CD8-positive, alpha-beta memory T cell (primary cell): Measurements from ENCODE around the gene ATP6V1C2. TPM values are rescaled to one million over a fixed set of nuclear protein-coding genes. Genes with fewer than 3 reads are reported as not detected.
"Not testable (repeated sequence)": the region's sequence is repeated elsewhere in the genome, so short reads cannot be mapped to it uniquely, and the experiment has no call there.

Experiments
- CTCF ChIA-PET: fragments of 350-600 bp; sonication (Branson Sonifier 250); formaldehyde crosslinking; loops from one replicate; lab custom pipeline; 2021; ENCODE audit warnings: antibody characterized with exemption; lab: Charles Lee
- POLR2A ChIA-PET: fragments of 350-600 bp; sonication (Branson Sonifier 250); formaldehyde crosslinking; loops from one replicate; lab custom pipeline; 2021; ENCODE audit warnings: antibody characterized with exemption; lab: Charles Lee
- DNase-seq, 5 donors: peaks; one replicate each; pipeline versions ENCODE4 v3.0.0 to v3.0.0-alpha.2; 2020 to 2022; ENCODE audit warnings: mixed read lengths in 1 of 5
- H3K27ac ChIP-seq: one replicate; pipeline ENCODE4 v1.7.0; 2013; ENCODE audit warnings: low read depth, mild to moderate bottlenecking, low read length, moderate library complexity
- H3K27me3 ChIP-seq: 2 replicates; pipeline ENCODE4 v1.7.0; 2013; ENCODE audit warnings: low read length, mild to moderate bottlenecking; ENCODE audit not compliant: insufficient read depth, poor library complexity, severe bottlenecking
- H3K36me3 ChIP-seq: 2 replicates; pipeline ENCODE4 v1.7.0; 2013; ENCODE audit warnings: mild to moderate bottlenecking, low read length, moderate library complexity; ENCODE audit not compliant: insufficient read depth
- H3K4me1 ChIP-seq: 2 replicates; pipeline ENCODE4 v1.7.0; 2013; ENCODE audit warnings: mild to moderate bottlenecking, low read length, moderate library complexity; ENCODE audit not compliant: insufficient read depth
- H3K4me3 ChIP-seq: 2 replicates; pipeline ENCODE4 v1.7.0; 2013; ENCODE audit warnings: mild to moderate bottlenecking, low read length
- H3K9me3 ChIP-seq: 2 replicates; pipeline ENCODE4 v1.7.0; 2013; ENCODE audit warnings: mild to moderate bottlenecking, low read length
- H3K27ac Mint-ChIP-seq, 8 donors: one replicate each; pipeline ENCODE4 v1.8.0; 2020 to 2021; ENCODE audit warnings: mixed read lengths in 8 of 8, mild to moderate bottlenecking in 6 of 8, inconsistent platforms in 3 of 8, moderate library complexity in 3 of 8
- H3K27me3 Mint-ChIP-seq, 2 donors: one replicate each; pipeline ENCODE4 v1.8.0; 2020 to 2021; ENCODE audit warnings: mixed read lengths in 2 of 2, mild to moderate bottlenecking in 1 of 2, moderate library complexity in 1 of 2
- H3K36me3 Mint-ChIP-seq, 3 donors: one replicate each; pipeline ENCODE4 v1.8.0; 2020 to 2021; ENCODE audit warnings: mixed read lengths in 3 of 3, inconsistent platforms in 1 of 3, mild to moderate bottlenecking in 1 of 3
- H3K4me1 Mint-ChIP-seq, 3 donors: one replicate each; pipeline ENCODE4 v1.8.0; 2020 to 2021; ENCODE audit warnings: mixed read lengths in 3 of 3, inconsistent platforms in 1 of 3, mild to moderate bottlenecking in 1 of 3
- H3K4me3 Mint-ChIP-seq, 7 donors: one replicate each; pipeline ENCODE4 v1.8.0; 2020 to 2021; ENCODE audit warnings: mixed read lengths in 7 of 7, mild to moderate bottlenecking in 6 of 7, moderate library complexity in 4 of 7, inconsistent platforms in 2 of 7
- H3K9me3 Mint-ChIP-seq, 5 donors: one replicate each; pipeline ENCODE4 v1.8.0; 2020 to 2022; ENCODE audit warnings: mixed read lengths in 5 of 5, mild to moderate bottlenecking in 3 of 5, moderate library complexity in 2 of 5, inconsistent platforms in 1 of 5
- polyA plus RNA-seq: library from polyadenylated mRNA; unstranded; fragments of 300-500 nt; fragmentation: Illumina TruSeq; gene quantifications from one replicate; pipeline ENCODE4 v1.2.3, GENCODE V29; 2021
- total RNA-seq, 2 experiments: library from RNA; stranded (reverse); gene quantifications; one replicate each; pipeline ENCODE4 v1.2.3, GENCODE V29; 2021

Gene ATP6V1C2
- total and polyA plus RNA-seq, 3 experiments from 2014 or later, result 0.09 to 0.24 TPM; not detected in 1

DNA sequence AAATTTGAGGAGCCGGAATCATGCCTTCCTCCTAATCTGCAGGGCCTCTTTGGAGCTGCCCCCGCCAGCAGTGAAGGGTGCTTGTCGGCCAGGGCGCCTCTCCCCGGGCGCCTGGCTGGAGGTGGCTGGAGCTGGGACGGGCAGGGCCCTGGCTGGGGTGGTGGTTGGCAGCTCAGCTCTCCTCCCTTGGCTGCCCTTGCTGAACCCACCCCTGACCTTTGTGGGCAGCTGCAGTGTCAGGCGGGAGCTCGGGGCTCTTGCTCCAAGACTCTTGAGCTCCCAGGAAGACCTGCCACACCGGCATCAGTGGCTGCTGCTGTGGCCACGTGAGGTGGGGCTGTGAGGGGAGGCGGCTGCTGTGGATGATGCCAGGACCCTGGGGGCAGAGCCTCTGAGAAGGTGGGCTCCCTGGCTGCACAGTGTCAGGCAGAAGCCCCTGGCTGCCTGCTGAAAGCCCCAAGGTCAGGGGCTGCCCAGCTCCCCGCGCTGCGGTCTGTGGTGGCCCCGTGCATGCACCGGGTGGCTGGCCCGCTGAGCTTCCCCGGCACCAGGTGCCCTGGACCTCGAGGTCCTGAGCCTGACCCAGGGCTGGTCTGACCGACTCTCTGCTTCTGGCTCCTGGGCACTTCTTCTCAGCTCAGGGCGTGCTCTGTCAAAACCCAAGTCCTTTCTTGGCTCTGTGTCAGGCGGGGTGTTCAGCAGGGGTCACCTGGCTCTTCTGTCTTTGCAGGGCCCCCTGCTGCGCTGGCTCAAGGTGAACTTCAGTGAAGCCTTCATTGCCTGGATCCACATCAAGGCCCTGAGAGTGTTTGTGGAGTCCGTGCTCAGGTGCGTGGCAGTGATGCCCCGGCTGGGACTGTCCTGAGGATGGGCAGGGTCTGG is 56.7 kb downstream of the ATP6V1C2 start:
- H3K4me1 Mint-ChIP-seq, result no peaks in the 10 kb centered on the region
- Histone ChIP-seq H3K36me3 (peaks cover 13% of the 10 kb centered on the region), H3K4me1 (no peaks in the 10 kb centered on the region), H3K9me3 (no peaks in the 10 kb centered on the region), H3K27ac (no peak overlapping the region), H3K27me3 (no peaks in the 10 kb centered on the region), H3K4me3 (no peak overlapping the region)
- POLR2A ChIA-PET, result no interaction called here
- CTCF ChIA-PET, result no interaction called here
- DNase-seq, result no peak
- H3K27ac Mint-ChIP-seq, result peak overlapping the region in 1 of 8 donors; percentile 82
- peaks cover 0 to 37% (median 6%) of the 10 kb centered on the region in 3 donors for H3K36me3 Mint-ChIP-seq
- H3K4me3 Mint-ChIP-seq, result no peak overlapping the region
- H3K27me3 Mint-ChIP-seq, result no peaks in the 10 kb centered on the region
- H3K9me3 Mint-ChIP-seq, result no peaks in the 10 kb centered on the region

- Histone ChIP-seq H3K27ac (no peak overlapping the region), H3K4me3 (no peak overlapping the region), H3K27me3 (no peaks in the 10 kb centered on the region), H3K36me3 (peaks cover 19% of the 10 kb centered on the region), H3K9me3 (no peaks in the 10 kb centered on the region), H3K4me1 (no peaks in the 10 kb centered on the region)
- Mint-ChIP-seq H3K9me3 (no peaks in the 10 kb centered on the region), H3K27ac (no peak overlapping the region), H3K36me3 (peaks cover 0 to 43% (median 11%) of the 10 kb centered on the region in 3 donors), H3K4me3 (no peak overlapping the region), H3K27me3 (no peaks in the 10 kb centered on the region), H3K4me1 (no peaks in the 10 kb centered on the region)
- ChIA-PET POLR2A (no interaction called here), CTCF (no interaction called here)
- DNase-seq, result no peak
These were observed 57.3 kb downstream of the ATP6V1C2 start for GRCh38 chr2:10778724-10779115.

DNA sequence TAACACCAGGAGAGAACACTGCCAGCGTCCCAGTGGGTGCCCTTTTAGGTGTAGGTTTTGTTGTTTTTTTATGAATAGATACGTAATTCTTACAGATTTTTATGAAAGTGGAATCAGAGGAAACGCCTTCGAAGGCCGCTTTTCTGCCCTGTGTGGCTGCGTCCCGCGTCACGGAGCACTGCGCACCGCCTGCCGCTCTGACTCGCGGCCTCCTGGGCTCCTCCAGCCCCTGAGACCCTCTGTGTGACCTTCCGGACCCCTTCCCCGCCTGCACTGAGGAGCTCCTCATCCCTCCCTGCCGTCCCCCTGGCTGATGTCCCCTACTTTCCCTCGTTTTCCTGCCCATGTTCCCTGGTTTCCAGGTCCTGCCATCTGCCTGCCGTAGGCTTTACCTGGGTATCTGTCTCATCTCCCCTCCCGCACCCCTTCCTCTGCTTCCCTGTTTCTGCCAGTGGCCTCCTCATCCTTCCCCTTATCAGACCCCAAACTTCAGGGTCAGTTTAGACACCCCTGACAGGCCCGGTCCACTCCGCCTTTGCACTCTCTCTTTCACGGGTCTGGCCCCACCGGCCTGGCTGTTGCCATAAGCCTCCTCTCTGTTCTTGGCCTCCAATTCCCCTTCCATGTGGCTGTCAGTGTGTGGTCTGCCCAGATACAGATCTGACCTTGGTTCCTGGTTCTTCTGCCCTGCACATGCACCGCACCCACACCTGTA is 58.5 kb downstream of the ATP6V1C2 start:
- DNase-seq, result no peak
- H3K4me1 ChIP-seq, result no peaks in the 10 kb centered on the region
- Mint-ChIP-seq H3K9me3 (no peaks in the 10 kb centered on the region), H3K27ac (peak overlapping the region in 2 of 8 donors; percentile 15 to 78), H3K4me1 (no peaks in the 10 kb centered on the region), H3K36me3 (peaks cover 0 to 56% (median 13%) of the 10 kb centered on the region in 3 donors), H3K4me3 (no peak overlapping the region), H3K27me3 (no peaks in the 10 kb centered on the region)
- H3K9me3 ChIP-seq, result no peaks in the 10 kb centered on the region
- no peak overlapping the region for H3K4me3 ChIP-seq
- H3K36me3 ChIP-seq, result peaks cover 31% of the 10 kb centered on the region
- no peak overlapping the region for H3K27ac ChIP-seq
- CTCF ChIA-PET, result no interaction called here
- POLR2A ChIA-PET, result no interaction called here
- H3K27me3 ChIP-seq, result no peaks in the 10 kb centered on the region

GRCh38 chr2:10780491-10780820 is 59.0 kb downstream of the ATP6V1C2 start:
- no peaks in the 10 kb centered on the region for H3K4me1 Mint-ChIP-seq
- DNase-seq, result no peak
- POLR2A ChIA-PET, result no interaction called here
- no peaks in the 10 kb centered on the region for H3K9me3 Mint-ChIP-seq
- peak overlapping the region in 1 of 8 donors; percentile 15 for H3K27ac Mint-ChIP-seq
- H3K4me3 ChIP-seq, result no peak overlapping the region
- H3K4me1 ChIP-seq, result no peaks in the 10 kb centered on the region
- no peak overlapping the region for H3K4me3 Mint-ChIP-seq
- no peaks in the 10 kb centered on the region for H3K27me3 ChIP-seq
- H3K36me3 ChIP-seq, result peaks cover 37% of the 10 kb centered on the region
- peaks cover 0 to 61% (median 19%) of the 10 kb centered on the region in 3 donors for H3K36me3 Mint-ChIP-seq
- no peaks in the 10 kb centered on the region for H3K9me3 ChIP-seq
- CTCF ChIA-PET, result no interaction called here
- H3K27ac ChIP-seq, result no peak overlapping the region
- no peaks in the 10 kb centered on the region for H3K27me3 Mint-ChIP-seq

- H3K36me3 ChIP-seq, result peaks cover 39% of the 10 kb centered on the region
- H3K4me3 ChIP-seq, POLR2A ChIA-PET, H3K27ac ChIP-seq, H3K27me3 Mint-ChIP-seq, H3K4me1 Mint-ChIP-seq, H3K9me3 Mint-ChIP-seq, H3K27me3 ChIP-seq, CTCF ChIA-PET, H3K27ac Mint-ChIP-seq, DNase-seq, H3K9me3 ChIP-seq, H3K4me1 ChIP-seq, H3K4me3 Mint-ChIP-seq: not testable (repeated sequence)
- peaks cover 0 to 64% (median 19%) of the 10 kb centered on the region in 3 donors for H3K36me3 Mint-ChIP-seq
These were observed 59.4 kb downstream of the ATP6V1C2 start for GRCh38 chr2:10780821-10781220.

DNA sequence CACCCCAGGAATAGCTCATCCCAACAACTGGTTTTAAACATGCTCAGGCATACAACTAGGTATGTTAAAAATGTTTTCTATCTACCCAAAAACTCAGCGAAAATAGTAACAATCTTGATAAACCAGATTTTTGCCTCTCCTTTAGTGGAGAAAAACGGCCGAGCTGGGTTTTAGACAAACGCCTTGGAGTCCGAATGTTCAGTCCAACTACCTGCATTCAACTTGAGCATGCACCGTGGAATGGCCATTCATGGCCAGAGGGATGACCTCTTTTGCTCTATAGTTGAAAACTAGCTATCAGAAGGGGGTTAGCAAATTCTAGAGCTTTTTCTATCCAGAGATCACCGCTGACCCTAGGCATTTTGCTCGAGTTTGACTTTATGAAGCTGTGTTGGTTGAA is 60.3 kb downstream of the ATP6V1C2 start:
- CTCF ChIA-PET, result no interaction called here
- Histone ChIP-seq H3K4me1 (no peaks in the 10 kb centered on the region), H3K27me3 (no peaks in the 10 kb centered on the region), H3K36me3 (peaks cover 46% of the 10 kb centered on the region), H3K27ac (no peak overlapping the region), H3K9me3 (no peaks in the 10 kb centered on the region), H3K4me3 (no peak overlapping the region)
- DNase-seq, result no peak
- POLR2A ChIA-PET, result no interaction called here
- no peak overlapping the region for H3K27ac Mint-ChIP-seq
- H3K36me3 Mint-ChIP-seq, result peaks cover 6 to 73% (median 23%) of the 10 kb centered on the region in 3 donors
- H3K27me3 Mint-ChIP-seq, result no peaks in the 10 kb centered on the region
- H3K4me1 Mint-ChIP-seq, result no peaks in the 10 kb centered on the region
- no peak overlapping the region for H3K4me3 Mint-ChIP-seq
- H3K9me3 Mint-ChIP-seq, result no peaks in the 10 kb centered on the region

DNA sequence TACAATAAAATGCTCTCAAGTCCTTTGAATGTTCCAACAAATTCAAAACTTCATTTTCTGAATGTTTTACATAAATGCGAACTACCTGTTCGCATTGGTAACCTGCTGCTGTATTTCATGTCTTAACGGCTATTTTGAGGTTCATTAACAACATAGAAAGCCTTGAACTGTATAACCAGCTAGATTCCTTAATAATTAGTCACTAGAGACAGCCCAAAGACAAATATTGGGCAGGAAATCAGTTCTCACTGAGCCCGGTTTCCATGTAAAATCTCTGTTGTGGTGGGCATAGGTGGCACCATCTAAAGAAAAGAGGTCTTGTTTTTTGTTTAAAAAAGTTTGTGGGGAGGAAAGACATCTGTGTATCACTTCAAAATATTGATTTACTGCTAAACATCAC is 62.0 kb downstream of the ATP6V1C2 start:
- ChIA-PET CTCF (no interaction called here), POLR2A (no interaction called here)
- H3K4me3 Mint-ChIP-seq, result no peak overlapping the region
- Histone ChIP-seq H3K27me3 (no peaks in the 10 kb centered on the region), H3K4me1 (no peaks in the 10 kb centered on the region), H3K9me3 (no peaks in the 10 kb centered on the region), H3K36me3 (peaks cover 53% of the 10 kb centered on the region), H3K4me3 (no peak overlapping the region), H3K27ac (no peak overlapping the region)
- no peaks in the 10 kb centered on the region for H3K9me3 Mint-ChIP-seq
- H3K27ac Mint-ChIP-seq, result peak overlapping the region in 1 of 8 donors; percentile 56
- no peak for DNase-seq
- peaks cover 9 to 86% (median 37%) of the 10 kb centered on the region in 3 donors for H3K36me3 Mint-ChIP-seq
- peaks cover 0 to 4% (median 0%) of the 10 kb centered on the region in 3 donors for H3K4me1 Mint-ChIP-seq
- H3K27me3 Mint-ChIP-seq, result no peaks in the 10 kb centered on the region

- H3K4me3 Mint-ChIP-seq, result no peak overlapping the region
- Histone ChIP-seq H3K9me3 (no peaks in the 10 kb centered on the region), H3K36me3 (peaks cover 58% of the 10 kb centered on the region), H3K27ac (no peak overlapping the region), H3K4me1 (no peaks in the 10 kb centered on the region), H3K27me3 (no peaks in the 10 kb centered on the region), H3K4me3 (no peak overlapping the region)
- no peak overlapping the region for H3K27ac Mint-ChIP-seq
- no peaks in the 10 kb centered on the region for H3K27me3 Mint-ChIP-seq
- ChIA-PET POLR2A (no interaction called here), CTCF (no interaction called here)
- no peak for DNase-seq
- H3K36me3 Mint-ChIP-seq, result peaks cover 9 to 94% (median 43%) of the 10 kb centered on the region in 3 donors
- H3K9me3 Mint-ChIP-seq, result no peaks in the 10 kb centered on the region
- H3K4me1 Mint-ChIP-seq, result peaks cover 0 to 15% (median 0%) of the 10 kb centered on the region in 3 donors
These were observed 63.3 kb downstream of the ATP6V1C2 start for GRCh38 chr2:10784719-10785118.
